HepG2 (cell line): Measurements from ENCODE around the gene UBE2QL1. TPM values are rescaled to one million over a fixed set of nuclear protein-coding genes. Genes with fewer than 3 reads are reported as not detected.
A peak's percentile ranks its signal among the peaks of the same experiment; 100 is the strongest.

Experiments
- ATAC-seq: fragments of 200-7000 bp; cut with Tn5 transposase; 3 replicates; pipeline ENCODE4 v1.9.1; 2020; ENCODE audit warnings: mild to moderate bottlenecking, moderate library complexity
- BruUV-seq: library from RNA; stranded (reverse); fragments of 400-500 nt; replicated peaks from 2 replicates; lab custom pipeline; 2021; lab: Mats Ljungman, UMichigan
- CTCF ChIA-PET: fragments of 300-600 bp; formaldehyde crosslinking; extraction: SDS; loops from one replicate; lab custom pipeline; 2021; ENCODE audit warnings: low total read pairs, inconsistent platforms, low intra/inter-chr PET ratio; lab: Yijun Ruan, JAX
- POLR2A ChIA-PET: fragments of 350-600 bp; sonication (Branson Sonifier 250); formaldehyde crosslinking; loops from one replicate; lab custom pipeline; 2020; ENCODE audit warnings: antibody characterized with exemption, inconsistent platforms; lab: Yijun Ruan, JAX
- DNase-seq: peaks from one replicate; pipeline ENCODE4 v3.0.0-alpha.2; 2015; ENCODE audit warnings: low spot score
- FAIRE-seq: peaks from 3 replicates; lab custom pipeline; 2011; peaks lifted over from hg19 to GRCh38; lab: Jason Lieb, UNC
- H2AFZ ChIP-seq: one replicate; pipeline ENCODE4 v1.6.1; 2011; ENCODE audit warnings: low read length, inconsistent platforms
- H3K27ac ChIP-seq: fragments of 300-600 bp; 3 replicates; pipeline ENCODE4 v1.8.0; 2011; ENCODE audit warnings: mixed run types, mild to moderate bottlenecking, mixed read lengths, low read length, inconsistent platforms; ENCODE audit not compliant: insufficient read depth; ENCODE audit errors: extremely low read length
- H3K27me3 ChIP-seq, 2 experiments: fragments of 200-600 bp in 1 of 2; 2 replicates in 1 of 2; 3 replicates in 1 of 2; pipeline versions ENCODE4 v1.6.0 to v1.8.0; 2011; ENCODE audit warnings: low read length in 2 of 2, mild to moderate bottlenecking in 2 of 2, moderate library complexity in 2 of 2, inconsistent platforms in 1 of 2; ENCODE audit not compliant: insufficient read depth in 2 of 2, control insufficient read depth in 1 of 2
- H3K36me3 ChIP-seq, 2 experiments: fragments of 200-600 bp in 1 of 2; replicated peaks in 1 of 2; 2 replicates in 1 of 2; 3 replicates in 1 of 2; pipeline versions ENCODE4 v1.5.1 to v1.8.0; 2011; ENCODE audit warnings: low read length in 2 of 2, inconsistent platforms in 1 of 2; ENCODE audit not compliant: insufficient read depth in 2 of 2, control insufficient read depth in 1 of 2
- H3K4me1 ChIP-seq: 2 replicates; pipeline ENCODE4 v1.5.1; 2012; ENCODE audit warnings: low read length, inconsistent platforms; ENCODE audit not compliant: insufficient read depth
- H3K4me2 ChIP-seq: 2 replicates; pipeline ENCODE4 v1.6.0; 2011; ENCODE audit warnings: low read depth, low read length, inconsistent platforms
- H3K4me3 ChIP-seq, 3 experiments: fragments of 200-600 bp in 1 of 3; sonication (generic), shearing (Covaris generic) in 1 of 3; replicated peaks in 1 of 3; 2 replicates each; pipeline ENCODE4 v1.5.1; 2011 to 2016; ENCODE audit warnings: low read length in 3 of 3, inconsistent platforms in 2 of 3, low read depth in 2 of 3, mild to moderate bottlenecking in 2 of 3, control low read depth in 1 of 3, mixed read lengths in 1 of 3; ENCODE audit not compliant: insufficient read depth in 1 of 3
- H3K79me2 ChIP-seq: one replicate; pipeline ENCODE4 v1.6.1; 2011; ENCODE audit warnings: low read length, inconsistent platforms; ENCODE audit not compliant: insufficient read depth
- H3K9ac ChIP-seq: 2 replicates; pipeline ENCODE4 v1.6.0; 2011; ENCODE audit warnings: mild to moderate bottlenecking, low read depth, low read length, inconsistent platforms; ENCODE audit not compliant: insufficient read depth
- H3K9me3 ChIP-seq: 2 replicates; pipeline ENCODE4 v1.5.1; 2012; ENCODE audit warnings: mild to moderate bottlenecking, low read length
- H4K20me1 ChIP-seq: 2 replicates; pipeline ENCODE4 v1.6.0; 2011; ENCODE audit warnings: inconsistent platforms, mild to moderate bottlenecking, low read length, moderate library complexity; ENCODE audit not compliant: insufficient read depth
- IRF1 ChIP-seq: sonication (generic); formaldehyde crosslinking; IDR thresholded peaks from 2 replicates; pipeline ENCODE4 v1.4.0; 2020; ENCODE audit warnings: low read depth, mild to moderate bottlenecking, missing genetic modification reagents
- MED13 ChIP-seq: sonication (generic); formaldehyde crosslinking; IDR thresholded peaks from 2 replicates; pipeline ENCODE4 v1.5.0; 2020; ENCODE audit warnings: missing genetic modification reagents
- ZNF574 ChIP-seq: sonication (generic); formaldehyde crosslinking; IDR thresholded peaks from 2 replicates; pipeline ENCODE4 v1.4.0; 2020; ENCODE audit warnings: missing genetic modification reagents
- ZNF768 ChIP-seq: sonication (generic); formaldehyde crosslinking; IDR thresholded peaks from 2 replicates; pipeline ENCODE4 v1.4.0; 2020; ENCODE audit warnings: missing genetic modification reagents
- ZSCAN22 ChIP-seq: sonication (generic); formaldehyde crosslinking; IDR thresholded peaks from 2 replicates; pipeline ENCODE4 v1.4.0; 2020; ENCODE audit warnings: mild to moderate bottlenecking, missing genetic modification reagents
- WGBS: methylation state at CpG from one replicate; pipeline ENCODE4 v1.1.6; 2017; ENCODE audit warnings: low lambda C conversion rate; 5-methylcytosine and 5-hydroxymethylcytosine counted together
- in situ Hi-C: cut with HindIII; loops from 2 replicates; pipeline ENCODE4 v1.10.0; 2017; ENCODE audit warnings: low pct_unique_long_range_greater_than_20kb; ENCODE audit not compliant: extremely low pct_ligation_motif_present
- intact Hi-C: fragments of 100-400 bp; cut with micrococcal nuclease; formaldehyde crosslinking; loops from one replicate; pipeline ENCODE4 v1.10.0; 2022; ENCODE audit not compliant: unreplicated experiment
- polyA plus RNA-seq, 8 experiments: library from polyadenylated mRNA; depleted of rRNA in 3 of 8; stranded (reverse) in 7 of 8; unstranded in 1 of 8; fragments of >200 nt; fragmentation: Illumina TruSeq in 4 of 8; extraction: Trizol in 4 of 8; gene quantifications; 2 replicates each; pipeline versions ENCODE4 v1.2.1 to v1.2.3, GENCODE V29; 2011 to 2016; ENCODE audit warnings: low read depth in 4 of 8, missing spikeins in 1 of 8, mixed read lengths in 1 of 8; ENCODE audit not compliant: insufficient read depth in 1 of 8
- total RNA-seq, 5 experiments: library from RNA; depleted of rRNA; stranded (reverse); fragments of >200 nt; fragmentation: Illumina TruSeq; extraction: Trizol; gene quantifications; 2 replicates each; pipeline ENCODE4 v1.2.3, GENCODE V29; 2016; ENCODE audit warnings: low read depth in 1 of 5
- TF ChIP-seq, protein P1 (sequence below): sonication (generic); formaldehyde crosslinking; IDR thresholded peaks from 2 replicates; pipeline ENCODE4 v1.5.1; 2020; ENCODE audit warnings: mild to moderate bottlenecking, missing genetic modification reagents, moderate library complexity

The UBE2QL1 gene
- total and polyA plus RNA-seq, 2 of the 13 experiments (the other 11 are each of a cell fraction or from before 2014, with no cell fraction given): not detected

GRCh38 chr5:6486074-6486473 lies 37.4 kb downstream of the UBE2QL1 start:
- CTCF ChIA-PET: no interaction called here
- H3K9me3 ChIP-seq: no peaks in the 10 kb centered on the region
- in situ Hi-C loops (no loop called here), intact Hi-C loops (no loop called here)
- H3K79me2 ChIP-seq: no peaks in the 10 kb centered on the region
- H3K27me3 ChIP-seq: peaks cover 0 to 14% of the 10 kb centered on the region in 2 experiments; a peak in 4 of 5 replicates
- WGBS: 0% methylated on average over 1 of the region's 1 CpG
- TF ChIP-seq ZNF768 (CRISPR knock-in tag) (peak; percentile 12; the same call in 1 of the 2 replicates), IRF1 (CRISPR knock-in tag) (no peak)
- no peaks in the 10 kb centered on the region for H3K36me3 ChIP-seq
- FAIRE-seq: no peak
- no peak overlapping the region for H2AFZ ChIP-seq
- no peaks in the 10 kb centered on the region for H3K4me1 ChIP-seq
- no peak overlapping the region for H3K9ac ChIP-seq
- H3K27ac ChIP-seq: no peak overlapping the region
- ATAC-seq: no peak
- DNase-seq: no peak
- POLR2A ChIA-PET: no interaction called here
- no peak overlapping the region for H3K4me3 ChIP-seq
- BruUV-seq: no TSS peak
- no peaks in the 10 kb centered on the region for H4K20me1 ChIP-seq
- no peak overlapping the region for H3K4me2 ChIP-seq

GRCh38 chr5:6487081-6487480 lies 38.4 kb downstream of the UBE2QL1 start:
- no peak overlapping the region for H3K27ac ChIP-seq
- no peaks in the 10 kb centered on the region for H3K9me3 ChIP-seq
- H3K27me3 ChIP-seq: peaks cover 0 to 17% of the 10 kb centered on the region in 2 experiments; a peak in 4 of 5 replicates
- no peak for DNase-seq
- H3K4me2 ChIP-seq: no peak overlapping the region
- in situ Hi-C loops: no loop called here
- H3K4me1 ChIP-seq: no peaks in the 10 kb centered on the region
- FAIRE-seq: no peak
- ATAC-seq: no peak
- 22% methylated on average over 3 of the region's 3 CpGs for WGBS
- CTCF ChIA-PET: no interaction called here
- H3K36me3 ChIP-seq: no peaks in the 10 kb centered on the region
- POLR2A ChIA-PET: no interaction called here
- H3K79me2 ChIP-seq: no peaks in the 10 kb centered on the region
- H2AFZ ChIP-seq: no peak overlapping the region
- no TSS peak for BruUV-seq
- intact Hi-C loops: no loop called here
- H3K4me3 ChIP-seq: no peak overlapping the region
- TF ChIP-seq MED13 (CRISPR knock-in tag) (no peak), ZNF574 (no peak), ZSCAN22 (CRISPR knock-in tag) (no peak)
- TF ChIP-seq, protein P1, sequence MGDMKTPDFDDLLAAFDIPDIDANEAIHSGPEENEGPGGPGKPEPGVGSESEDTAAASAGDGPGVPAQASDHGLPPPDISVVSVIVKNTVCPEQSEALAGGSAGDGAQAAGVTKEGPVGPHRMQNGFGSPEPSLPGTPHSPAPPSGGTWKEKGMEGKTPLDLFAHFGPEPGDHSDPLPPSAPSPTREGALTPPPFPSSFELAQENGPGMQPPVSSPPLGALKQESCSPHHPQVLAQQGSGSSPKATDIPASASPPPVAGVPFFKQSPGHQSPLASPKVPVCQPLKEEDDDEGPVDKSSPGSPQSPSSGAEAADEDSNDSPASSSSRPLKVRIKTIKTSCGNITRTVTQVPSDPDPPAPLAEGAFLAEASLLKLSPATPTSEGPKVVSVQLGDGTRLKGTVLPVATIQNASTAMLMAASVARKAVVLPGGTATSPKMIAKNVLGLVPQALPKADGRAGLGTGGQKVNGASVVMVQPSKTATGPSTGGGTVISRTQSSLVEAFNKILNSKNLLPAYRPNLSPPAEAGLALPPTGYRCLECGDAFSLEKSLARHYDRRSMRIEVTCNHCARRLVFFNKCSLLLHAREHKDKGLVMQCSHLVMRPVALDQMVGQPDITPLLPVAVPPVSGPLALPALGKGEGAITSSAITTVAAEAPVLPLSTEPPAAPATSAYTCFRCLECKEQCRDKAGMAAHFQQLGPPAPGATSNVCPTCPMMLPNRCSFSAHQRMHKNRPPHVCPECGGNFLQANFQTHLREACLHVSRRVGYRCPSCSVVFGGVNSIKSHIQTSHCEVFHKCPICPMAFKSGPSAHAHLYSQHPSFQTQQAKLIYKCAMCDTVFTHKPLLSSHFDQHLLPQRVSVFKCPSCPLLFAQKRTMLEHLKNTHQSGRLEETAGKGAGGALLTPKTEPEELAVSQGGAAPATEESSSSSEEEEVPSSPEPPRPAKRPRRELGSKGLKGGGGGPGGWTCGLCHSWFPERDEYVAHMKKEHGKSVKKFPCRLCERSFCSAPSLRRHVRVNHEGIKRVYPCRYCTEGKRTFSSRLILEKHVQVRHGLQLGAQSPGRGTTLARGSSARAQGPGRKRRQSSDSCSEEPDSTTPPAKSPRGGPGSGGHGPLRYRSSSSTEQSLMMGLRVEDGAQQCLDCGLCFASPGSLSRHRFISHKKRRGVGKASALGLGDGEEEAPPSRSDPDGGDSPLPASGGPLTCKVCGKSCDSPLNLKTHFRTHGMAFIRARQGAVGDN (CRISPR knock-in tag): no peak
- no peaks in the 10 kb centered on the region for H4K20me1 ChIP-seq
- H3K9ac ChIP-seq: no peak overlapping the region
